Kidney (tissue), 14 donors: ENCODE measurements around the gene APOE. TPM values are rescaled to one million over a fixed set of nuclear protein-coding genes. Genes with fewer than 3 reads are reported as not detected.
"Not testable (repeated sequence)": the region's sequence is repeated elsewhere in the genome, so short reads cannot be mapped to it uniquely, and the experiment has no call there.

ENCODE experiments used
- DNase-seq, 5 donors: peaks; one replicate each; pipeline ENCODE4 v3.0.0-alpha.2; 2013 to 2020
- FAIRE-seq: peaks from 2 replicates; lab custom pipeline; 2012; peaks lifted over from hg19 to GRCh38; lab: Jason Lieb, UNC
- H3K27ac ChIP-seq, 2 donors: one replicate each; pipeline ENCODE4 v1.7.0; 2013; ENCODE audit warnings: low read depth in 2 of 2, low read length in 2 of 2, inconsistent platforms in 1 of 2
- H3K27me3 ChIP-seq: one replicate; pipeline ENCODE4 v1.7.1; 2013; ENCODE audit warnings: low read length, inconsistent platforms; ENCODE audit not compliant: control insufficient read depth, insufficient read depth
- H3K36me3 ChIP-seq, 3 donors: one replicate each; pipeline versions ENCODE4 v1.7.0 to v1.7.1; 2013; ENCODE audit warnings: low read length in 3 of 3, control low read depth in 1 of 3, inconsistent platforms in 1 of 3; ENCODE audit not compliant: insufficient read depth in 3 of 3, control insufficient read depth in 2 of 3
- H3K4me1 ChIP-seq, 3 donors: one replicate each; pipeline versions ENCODE4 v1.7.0 to v1.7.1; 2013; ENCODE audit warnings: low read length in 3 of 3, inconsistent platforms in 1 of 3, low read depth in 1 of 3; ENCODE audit not compliant: control insufficient read depth in 2 of 3, insufficient read depth in 2 of 3
- H3K4me3 ChIP-seq, 3 donors: one replicate each; pipeline versions ENCODE4 v1.7.0 to v1.8.1; 2013; ENCODE audit warnings: low read length in 3 of 3, control low read depth in 1 of 3, inconsistent platforms in 1 of 3
- H3K9ac ChIP-seq, 3 donors: one replicate each; pipeline versions ENCODE4 v1.7.0 to v1.7.1; 2013; ENCODE audit warnings: low read length in 3 of 3, control low read depth in 1 of 3, inconsistent platforms in 1 of 3
- H3K9me3 ChIP-seq, 3 donors: one replicate each; pipeline versions ENCODE4 v1.7.0 to v1.7.1; 2013; ENCODE audit warnings: low read length in 3 of 3, control low read depth in 1 of 3, inconsistent platforms in 1 of 3; ENCODE audit not compliant: control insufficient read depth in 2 of 3, insufficient read depth in 1 of 3
- intact Hi-C: fragments of 100-400 bp; cut with DNase I; formaldehyde crosslinking; loops from one replicate; pipeline ENCODE4 v1.11.1; 2022
- polyA plus RNA-seq: library from polyadenylated mRNA; stranded (reverse); fragments of 350-450 nt; fragmentation: Illumina TruSeq; extraction: RNeasy Lipid Tissue Mini Kit (QIAGEN cat#74804); gene quantifications from one replicate; pipeline ENCODE4 v1.2.3, GENCODE V29; 2014; ENCODE audit warnings: low read depth, low replicate concordance; ENCODE audit not compliant: insufficient read depth
- total RNA-seq: library from RNA; stranded (reverse); fragmentation: NEBNext Ultra II Directional; extraction: Animal tissue kit (Norgen Biotek cat#: 25700); gene quantifications from one replicate; pipeline ENCODE4 v1.2.1, GENCODE V29; 2021
- TF ChIP-seq, protein P1 (sequence below): IDR thresholded peaks from 3 replicates; pipeline ENCODE4 v1.5.1; 2012; ENCODE audit warnings: mild to moderate bottlenecking, moderate library complexity, borderline replicate concordance; ENCODE audit not compliant: insufficient read depth; ENCODE audit errors: extremely low read depth
- donor health status: control.
- donor health status: control.
- donor health status: control.
- donor health status: control.
- donor health status: control.
- donor health status: DM: yes; HTN: yes; CAD: no.
- donor health status: Normal renal cell carcinoma (clear cell type).

APOE gene
- total and polyA plus RNA-seq, 2 donors from 2014 or later, result 122 to 2,837 TPM

DNA sequence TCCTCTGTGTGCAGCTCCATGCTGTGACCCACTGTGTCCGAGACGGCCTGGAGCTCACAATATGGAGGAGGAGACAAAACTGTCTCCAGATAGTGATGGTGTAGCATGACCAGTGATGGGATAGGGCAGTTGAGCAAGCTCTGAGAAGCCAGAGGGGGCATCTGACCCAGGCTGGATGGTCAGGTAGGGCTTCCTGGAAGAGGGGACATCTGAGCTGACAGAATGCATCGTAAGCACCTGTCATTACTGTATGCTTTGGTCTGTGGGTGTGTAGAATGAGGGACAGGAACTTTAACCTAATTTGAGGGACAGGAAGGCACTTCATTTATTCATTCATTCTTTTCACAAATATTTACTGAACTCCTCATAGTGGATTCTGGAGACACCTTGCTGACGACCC lies 21.0 kb upstream of the APOE start:
- intact Hi-C loops, result no loop called here
- DNase-seq, result no peak
- peaks cover 0 to 3% (median 0%) of the 10 kb centered on the region in 3 donors for H3K4me1 ChIP-seq
- no peaks in the 10 kb centered on the region for H3K27me3 ChIP-seq
- TF ChIP-seq, protein P1, sequence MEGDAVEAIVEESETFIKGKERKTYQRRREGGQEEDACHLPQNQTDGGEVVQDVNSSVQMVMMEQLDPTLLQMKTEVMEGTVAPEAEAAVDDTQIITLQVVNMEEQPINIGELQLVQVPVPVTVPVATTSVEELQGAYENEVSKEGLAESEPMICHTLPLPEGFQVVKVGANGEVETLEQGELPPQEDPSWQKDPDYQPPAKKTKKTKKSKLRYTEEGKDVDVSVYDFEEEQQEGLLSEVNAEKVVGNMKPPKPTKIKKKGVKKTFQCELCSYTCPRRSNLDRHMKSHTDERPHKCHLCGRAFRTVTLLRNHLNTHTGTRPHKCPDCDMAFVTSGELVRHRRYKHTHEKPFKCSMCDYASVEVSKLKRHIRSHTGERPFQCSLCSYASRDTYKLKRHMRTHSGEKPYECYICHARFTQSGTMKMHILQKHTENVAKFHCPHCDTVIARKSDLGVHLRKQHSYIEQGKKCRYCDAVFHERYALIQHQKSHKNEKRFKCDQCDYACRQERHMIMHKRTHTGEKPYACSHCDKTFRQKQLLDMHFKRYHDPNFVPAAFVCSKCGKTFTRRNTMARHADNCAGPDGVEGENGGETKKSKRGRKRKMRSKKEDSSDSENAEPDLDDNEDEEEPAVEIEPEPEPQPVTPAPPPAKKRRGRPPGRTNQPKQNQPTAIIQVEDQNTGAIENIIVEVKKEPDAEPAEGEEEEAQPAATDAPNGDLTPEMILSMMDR, result no peak
- H3K27ac ChIP-seq, result no peak overlapping the region
- no peaks in the 10 kb centered on the region for H3K9me3 ChIP-seq
- H3K9ac ChIP-seq, result no peak overlapping the region
- FAIRE-seq, result no peak
- H3K4me3 ChIP-seq, result no peak overlapping the region
- peaks cover 4 to 7% (median 7%) of the 10 kb centered on the region in 3 donors for H3K36me3 ChIP-seq

DNA sequence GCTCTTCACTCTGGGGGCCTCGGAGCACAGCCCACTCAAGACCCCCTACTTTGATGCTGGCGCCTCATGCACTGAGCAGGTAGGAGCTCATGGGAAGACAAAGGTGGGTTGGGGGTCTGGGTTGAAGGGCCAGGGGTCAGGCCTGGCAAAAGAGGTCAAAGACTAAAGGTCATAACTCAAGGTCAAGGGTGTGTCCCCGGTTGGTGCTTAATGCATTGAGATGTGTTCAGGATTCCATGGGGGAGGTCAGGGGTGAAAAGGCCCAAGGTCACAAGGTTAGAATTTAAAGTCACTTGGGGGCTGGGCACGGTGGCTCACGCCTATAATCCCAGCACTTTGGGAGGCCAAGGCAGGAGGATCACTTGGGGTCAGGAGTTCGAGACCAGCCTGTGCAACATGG lies 19.5 kb upstream of the APOE start:
- no peaks in the 10 kb centered on the region for H3K9me3 ChIP-seq
- peaks cover 0 to 7% (median 0%) of the 10 kb centered on the region in 3 donors for H3K4me1 ChIP-seq
- peaks cover 4 to 7% (median 7%) of the 10 kb centered on the region in 3 donors for H3K36me3 ChIP-seq
- H3K27ac ChIP-seq, result no peak overlapping the region
- TF ChIP-seq, protein P1, result no peak
- H3K27me3 ChIP-seq, result no peaks in the 10 kb centered on the region
- FAIRE-seq (no peak), DNase-seq (no peak)
- H3K4me3 ChIP-seq, result no peak overlapping the region
- intact Hi-C loops, result no loop called here
- no peak overlapping the region for H3K9ac ChIP-seq

DNA sequence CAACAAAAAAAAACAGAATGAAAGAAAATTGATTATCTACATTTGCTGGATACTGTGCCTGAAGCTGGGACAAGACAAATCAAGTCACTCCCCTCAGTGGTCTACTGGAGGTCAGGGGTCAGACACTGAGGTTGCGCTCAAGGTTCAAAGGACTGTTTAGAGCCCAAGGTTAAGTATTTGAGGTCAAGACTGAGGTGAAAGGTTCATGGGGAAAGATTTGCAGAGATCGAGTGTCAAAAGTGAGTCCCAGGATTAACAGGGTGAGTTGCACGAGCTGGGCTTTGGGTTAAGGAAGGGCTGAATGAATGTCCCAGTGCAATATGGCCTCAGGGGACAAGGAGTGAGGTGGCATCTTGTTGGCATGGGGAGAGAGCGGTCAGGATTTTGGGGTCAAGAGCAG lies 17.9 kb upstream of the APOE start:
- H3K36me3 ChIP-seq, result peaks cover 4 to 7% (median 7%) of the 10 kb centered on the region in 3 donors
- intact Hi-C loops, result no loop called here
- no peak overlapping the region for H3K27ac ChIP-seq

DNA sequence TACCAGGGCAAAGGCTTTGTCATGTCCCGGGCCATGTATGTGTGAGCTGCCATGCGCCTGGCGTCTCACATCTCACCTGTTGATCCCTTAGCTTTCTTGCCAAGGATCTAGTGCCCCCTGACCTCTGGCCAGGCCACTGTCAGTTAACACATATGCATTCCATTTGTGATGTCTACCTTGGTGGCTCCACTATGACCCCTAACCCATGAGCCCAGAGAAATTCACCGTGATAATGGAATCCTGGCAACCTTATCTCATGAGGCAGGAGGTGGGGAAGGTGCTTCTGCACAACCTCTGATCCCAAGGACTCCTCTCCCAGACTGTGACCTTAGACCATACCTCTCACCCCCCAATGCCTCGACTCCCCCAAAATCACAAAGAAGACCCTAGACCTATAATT lies 17.3 kb upstream of the APOE start:
- intact Hi-C loops, FAIRE-seq, H3K36me3 ChIP-seq: not testable (repeated sequence)

More for the DNA sequence above, 17.9 kb upstream of the APOE start:
- peaks cover 0 to 18% (median 12%) of the 10 kb centered on the region in 3 donors for H3K4me1 ChIP-seq
- no peak overlapping the region for H3K4me3 ChIP-seq
- no peaks in the 10 kb centered on the region for H3K27me3 ChIP-seq
- DNase-seq (no peak), FAIRE-seq (no peak)
- no peaks in the 10 kb centered on the region for H3K9me3 ChIP-seq
- TF ChIP-seq, protein P1, result no peak
- H3K9ac ChIP-seq, result no peak overlapping the region

More for the DNA sequence above, 17.3 kb upstream of the APOE start:
- H3K4me1 ChIP-seq, result peaks cover 0 to 19% (median 12%) of the 10 kb centered on the region in 3 donors
- H3K27ac ChIP-seq, H3K9ac ChIP-seq, H3K27me3 ChIP-seq, H3K9me3 ChIP-seq, DNase-seq, H3K4me3 ChIP-seq: not testable (repeated sequence)
